Measurements from ENCODE around the gene CDK18. TPM values are rescaled to one million over a fixed set of nuclear protein-coding genes. Genes with fewer than 3 reads are reported as not detected.

CDK18 gene
- total RNA-seq, 1 experiment from 2014 or later, result 38.5 TPM

DNA sequence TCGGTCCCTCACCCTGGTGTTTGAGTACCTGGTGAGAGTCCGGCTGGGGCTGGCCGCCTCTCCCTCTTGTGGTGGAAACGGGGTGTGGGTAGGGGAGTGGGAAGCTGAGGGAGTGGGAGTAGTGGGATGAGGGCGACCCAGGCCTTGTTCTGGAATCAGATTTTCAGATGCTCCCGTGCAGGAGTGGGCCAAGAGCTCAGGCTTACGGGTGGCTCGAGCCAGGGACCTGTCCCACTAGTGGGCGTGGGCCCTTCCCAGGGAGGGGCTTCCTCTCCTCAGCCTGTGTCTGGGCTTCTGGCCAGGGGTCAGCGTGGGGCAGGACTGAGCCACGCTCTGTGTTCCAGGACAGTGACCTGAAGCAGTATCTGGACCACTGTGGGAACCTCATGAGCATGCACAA lies 22.0 kb downstream of the CDK18 start:
- Mint-ChIP-seq H3K27ac (no peak overlapping the region), H3K4me3 (no peak overlapping the region), H3K4me1 (peaks cover 18 to 33% of the 10 kb centered on the region in 2 experiments), H3K36me3 (ENCODE audit: insufficient read depth in 1 of 3, low read depth in 3 of 3) (peaks cover 17 to 56% (median 35%) of the 10 kb centered on the region in 3 experiments; a peak in 6 of 7 replicates), H3K9me3 (no peaks in the 10 kb centered on the region), H3K27me3 (ENCODE audit: low read depth) (no peaks in the 10 kb centered on the region; the same call in 1 of the 2 replicates)
- Histone ChIP-seq H4K8ac (replicated peaks; ENCODE audit: insufficient read length, low read depth, low read length) (no peak overlapping the region), H2BK5ac (ENCODE audit: insufficient read length, low read length) (no peak overlapping the region), H4K20me1 (ENCODE audit: control insufficient read depth, insufficient read depth, insufficient read length) (no peaks in the 10 kb centered on the region), H2AFZ (ENCODE audit: low read length) (no peak overlapping the region), H2BK120ac (ENCODE audit: low read depth, low read length, poor library complexity, severe bottlenecking) (no peak overlapping the region), H3K56ac (ENCODE audit: insufficient read length, low read depth, low read length) (no peak overlapping the region), H3K79me2 (ENCODE audit: insufficient read depth, low read length) (no peaks in the 10 kb centered on the region), H3T11ph (ENCODE audit: low read length) (no peak overlapping the region), H3K79me1 (ENCODE audit: insufficient read depth, low read depth, low read length, poor library complexity, severe bottlenecking) (no peaks in the 10 kb centered on the region), H3K4me2 (ENCODE audit: insufficient read depth, insufficient read length, low read length) (no peak overlapping the region), H3K4ac (ENCODE audit: low read depth, low read length) (no peak overlapping the region), H4K5ac (ENCODE audit: insufficient read length, low read depth, low read length) (no peak overlapping the region), H3K4me1 (ENCODE audit: insufficient read depth, low read length) (no peaks in the 10 kb centered on the region), H3K27me3 (ENCODE audit: insufficient read depth, low read length) (no peaks in the 10 kb centered on the region), H2BK20ac (ENCODE audit: low read depth, low read length, poor library complexity, severe bottlenecking) (no peak overlapping the region), H3K27ac (ENCODE audit: insufficient read length, low read depth, low read length) (no peak overlapping the region), H2BK15ac (ENCODE audit: low read depth, low read length) (no peak overlapping the region), H3K18ac (ENCODE audit: insufficient read length, low read depth, low read length) (no peak overlapping the region), H3K23ac (ENCODE audit: insufficient read length, low read depth, low read length) (no peak overlapping the region), H3K9me3 (ENCODE audit: control insufficient read depth, low read depth, low read length) (no peaks in the 10 kb centered on the region), H4K91ac (ENCODE audit: insufficient read length, low read depth, low read length) (no peak overlapping the region), H2BK12ac (ENCODE audit: insufficient read length, low read depth, low read length) (no peak overlapping the region), H3K9ac (ENCODE audit: extremely low read depth, insufficient read length, low read length) (no peak overlapping the region), H2AK5ac (ENCODE audit: insufficient read length, low read length) (no peak overlapping the region), H3K23me2 (ENCODE audit: insufficient read length, low read depth, low read length, poor library complexity, severe bottlenecking) (no peaks in the 10 kb centered on the region), H3K14ac (ENCODE audit: insufficient read depth, low read length) (no peak overlapping the region)
- DNase-seq, result no peak
- TF ChIP-seq, protein P1, sequence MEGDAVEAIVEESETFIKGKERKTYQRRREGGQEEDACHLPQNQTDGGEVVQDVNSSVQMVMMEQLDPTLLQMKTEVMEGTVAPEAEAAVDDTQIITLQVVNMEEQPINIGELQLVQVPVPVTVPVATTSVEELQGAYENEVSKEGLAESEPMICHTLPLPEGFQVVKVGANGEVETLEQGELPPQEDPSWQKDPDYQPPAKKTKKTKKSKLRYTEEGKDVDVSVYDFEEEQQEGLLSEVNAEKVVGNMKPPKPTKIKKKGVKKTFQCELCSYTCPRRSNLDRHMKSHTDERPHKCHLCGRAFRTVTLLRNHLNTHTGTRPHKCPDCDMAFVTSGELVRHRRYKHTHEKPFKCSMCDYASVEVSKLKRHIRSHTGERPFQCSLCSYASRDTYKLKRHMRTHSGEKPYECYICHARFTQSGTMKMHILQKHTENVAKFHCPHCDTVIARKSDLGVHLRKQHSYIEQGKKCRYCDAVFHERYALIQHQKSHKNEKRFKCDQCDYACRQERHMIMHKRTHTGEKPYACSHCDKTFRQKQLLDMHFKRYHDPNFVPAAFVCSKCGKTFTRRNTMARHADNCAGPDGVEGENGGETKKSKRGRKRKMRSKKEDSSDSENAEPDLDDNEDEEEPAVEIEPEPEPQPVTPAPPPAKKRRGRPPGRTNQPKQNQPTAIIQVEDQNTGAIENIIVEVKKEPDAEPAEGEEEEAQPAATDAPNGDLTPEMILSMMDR (conservative IDR thresholded peaks at IDR 0.05), result no peak
- WGBS (ENCODE audit: extremely low coverage, insufficient read length, low lambda C conversion rate), result no CpG with 5 or more reads among the region's 11 CpGs
